Mucosa of rectum (tissue), 2 donors: Measurements from ENCODE around the gene PIP5K1B.

ENCODE experiments used
- H3K27ac ChIP-seq, 2 donors: one replicate each; pipeline ENCODE4 v1.7.0; 2013; ENCODE audit warnings: inconsistent platforms in 2 of 2, low read depth in 2 of 2, low read length in 2 of 2
- H3K27me3 ChIP-seq, 2 donors: one replicate each; pipeline ENCODE4 v1.7.0; 2013; ENCODE audit warnings: low read length in 2 of 2; ENCODE audit not compliant: control insufficient read depth in 2 of 2, insufficient read depth in 2 of 2
- H3K36me3 ChIP-seq, 2 donors: one replicate each; pipeline ENCODE4 v1.7.0; 2013; ENCODE audit warnings: low read length in 2 of 2; ENCODE audit not compliant: control insufficient read depth in 2 of 2, insufficient read depth in 2 of 2
- H3K4me1 ChIP-seq, 2 donors: one replicate each; pipeline ENCODE4 v1.7.0; 2013; ENCODE audit warnings: low read length in 2 of 2, mild to moderate bottlenecking in 1 of 2; ENCODE audit not compliant: control insufficient read depth in 2 of 2, insufficient read depth in 2 of 2
- H3K4me3 ChIP-seq, 2 donors: one replicate each; pipeline ENCODE4 v1.7.0; 2013; ENCODE audit warnings: low read length in 2 of 2
- H3K9ac ChIP-seq, 2 donors: one replicate each; pipeline ENCODE4 v1.7.0; 2013; ENCODE audit warnings: low read length in 2 of 2, low read depth in 1 of 2, mild to moderate bottlenecking in 1 of 2
- H3K9me3 ChIP-seq, 2 donors: one replicate each; pipeline ENCODE4 v1.7.0; 2013; ENCODE audit warnings: low read length in 2 of 2; ENCODE audit not compliant: control insufficient read depth in 2 of 2
- donor health status: healthy.
- donor health status: Normal muscosa, but diverticular disease.

PIP5K1B gene

DNA sequence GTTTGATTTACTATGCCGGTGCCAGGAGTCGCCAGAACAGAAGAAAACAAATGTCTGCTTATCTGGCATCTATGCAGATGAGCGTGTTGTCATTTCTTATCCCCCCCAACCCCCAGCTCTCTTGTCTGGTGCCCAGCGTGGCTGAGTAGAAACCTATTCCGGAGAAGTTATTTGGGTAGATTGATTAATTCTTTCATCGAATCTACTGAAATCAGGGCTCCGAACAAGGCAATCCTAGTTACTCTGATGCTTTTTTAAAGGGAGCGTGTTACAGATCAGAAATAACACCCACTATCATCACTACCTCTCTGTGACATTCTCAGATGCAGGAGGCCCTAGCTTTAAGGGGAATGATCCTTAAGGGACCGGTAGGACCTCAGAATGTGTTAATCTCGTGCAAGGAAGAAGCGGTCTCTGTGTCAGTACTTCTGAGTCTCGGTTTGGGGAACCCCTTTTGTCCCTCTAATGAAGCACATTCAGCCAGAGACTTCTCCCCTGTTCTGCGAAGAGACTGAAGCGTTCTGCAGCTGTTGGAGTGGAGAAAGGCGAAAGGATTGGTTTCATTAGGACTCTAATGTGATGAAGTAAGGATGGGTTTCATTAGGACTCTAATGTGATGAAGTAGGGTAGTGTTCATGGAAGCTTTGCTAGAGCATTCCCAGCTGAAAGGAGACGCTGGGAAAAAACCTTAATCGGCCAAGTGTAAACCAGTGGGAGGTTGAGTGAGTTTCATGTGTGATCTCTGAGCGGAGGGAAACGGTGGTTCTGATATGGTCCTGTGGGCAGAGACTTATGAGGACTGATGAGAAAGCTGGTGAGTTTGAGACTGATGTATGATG lies 1.5 kb downstream of the PIP5K1B start:
- Histone ChIP-seq H3K9me3 (no peaks in the 10 kb centered on the region), H3K36me3 (no peaks in the 10 kb centered on the region), H3K9ac (peak overlapping the region; percentile 90 to 91), H3K4me3 (peak overlapping the region; percentile 85 to 96), H3K4me1 (peaks cover 7 to 22% of the 10 kb centered on the region in 2 donors), H3K27me3 (peaks cover 0 to 3% of the 10 kb centered on the region in 2 donors), H3K27ac (peak overlapping the region; percentile 87 to 93)

DNA sequence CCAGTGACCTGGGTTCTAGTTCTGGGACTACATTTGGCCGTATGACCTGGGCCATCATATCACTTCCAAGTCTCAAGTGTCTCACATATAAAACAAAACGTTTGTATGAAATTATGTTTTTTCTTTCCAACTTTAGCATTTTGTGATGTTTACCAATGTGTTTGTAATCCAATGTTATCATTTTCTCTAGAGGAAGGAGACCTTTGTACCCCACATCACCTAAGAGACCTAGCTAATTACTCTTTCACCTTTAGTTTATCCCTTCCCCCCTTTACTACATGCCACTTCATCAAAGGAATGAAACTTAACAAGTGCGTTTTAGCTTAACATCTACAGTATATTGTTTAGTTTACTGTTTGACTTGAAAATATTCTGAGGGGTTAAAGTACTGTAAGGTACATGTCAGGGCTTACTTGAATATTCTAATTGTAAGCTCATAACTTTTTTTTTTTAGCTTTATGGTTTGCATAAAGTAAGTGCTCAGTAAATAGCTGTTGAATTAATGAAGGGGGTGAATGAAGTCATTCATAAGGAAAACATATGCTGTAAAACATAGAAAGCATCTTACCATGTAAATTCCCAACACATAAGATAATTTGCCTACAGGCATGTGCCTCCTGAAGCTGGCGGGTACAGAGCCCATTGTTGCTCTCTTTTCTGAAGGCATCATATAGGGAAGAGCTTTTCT lies 2.9 kb downstream of the PIP5K1B start:
- H3K27me3 ChIP-seq = no peaks in the 10 kb centered on the region
- H3K4me1 ChIP-seq = peaks cover 7 to 22% of the 10 kb centered on the region in 2 donors
- peak overlapping the region; percentile 87 to 93 for H3K27ac ChIP-seq
- no peaks in the 10 kb centered on the region for H3K9me3 ChIP-seq
- H3K9ac ChIP-seq = peak overlapping the region in 1 of 2 donors; percentile 91
- H3K36me3 ChIP-seq = peaks cover 0 to 3% of the 10 kb centered on the region in 2 donors
- H3K4me3 ChIP-seq = peak overlapping the region; percentile 85 to 96

DNA sequence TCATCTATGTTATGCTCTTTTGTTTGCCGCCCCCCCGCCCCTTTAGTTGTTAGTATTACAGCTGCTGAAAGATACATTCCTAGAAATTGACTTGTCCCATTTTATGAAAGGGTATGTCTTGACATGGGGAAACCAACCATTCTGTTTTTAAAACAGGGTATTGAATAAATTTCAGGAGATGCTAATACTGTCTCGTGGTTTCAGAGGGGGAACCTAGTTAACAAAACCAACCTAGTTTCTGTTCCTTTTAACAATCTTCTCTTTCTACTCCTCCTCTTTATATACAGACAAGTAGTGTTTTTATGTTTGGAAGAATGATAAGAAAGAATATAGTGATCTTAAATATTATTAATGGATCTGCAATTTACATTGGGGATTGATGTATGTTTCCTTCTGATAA lies 3.5 kb downstream of the PIP5K1B start:
- no peaks in the 10 kb centered on the region for H3K27me3 ChIP-seq
- peak overlapping the region in 1 of 2 donors; percentile 96 for H3K4me3 ChIP-seq
- H3K36me3 ChIP-seq = peaks cover 0 to 3% of the 10 kb centered on the region in 2 donors
- no peaks in the 10 kb centered on the region for H3K9me3 ChIP-seq
- H3K27ac ChIP-seq = peak overlapping the region in 1 of 2 donors; percentile 87
- peaks cover 7 to 22% of the 10 kb centered on the region in 2 donors for H3K4me1 ChIP-seq
- no peak overlapping the region for H3K9ac ChIP-seq

DNA sequence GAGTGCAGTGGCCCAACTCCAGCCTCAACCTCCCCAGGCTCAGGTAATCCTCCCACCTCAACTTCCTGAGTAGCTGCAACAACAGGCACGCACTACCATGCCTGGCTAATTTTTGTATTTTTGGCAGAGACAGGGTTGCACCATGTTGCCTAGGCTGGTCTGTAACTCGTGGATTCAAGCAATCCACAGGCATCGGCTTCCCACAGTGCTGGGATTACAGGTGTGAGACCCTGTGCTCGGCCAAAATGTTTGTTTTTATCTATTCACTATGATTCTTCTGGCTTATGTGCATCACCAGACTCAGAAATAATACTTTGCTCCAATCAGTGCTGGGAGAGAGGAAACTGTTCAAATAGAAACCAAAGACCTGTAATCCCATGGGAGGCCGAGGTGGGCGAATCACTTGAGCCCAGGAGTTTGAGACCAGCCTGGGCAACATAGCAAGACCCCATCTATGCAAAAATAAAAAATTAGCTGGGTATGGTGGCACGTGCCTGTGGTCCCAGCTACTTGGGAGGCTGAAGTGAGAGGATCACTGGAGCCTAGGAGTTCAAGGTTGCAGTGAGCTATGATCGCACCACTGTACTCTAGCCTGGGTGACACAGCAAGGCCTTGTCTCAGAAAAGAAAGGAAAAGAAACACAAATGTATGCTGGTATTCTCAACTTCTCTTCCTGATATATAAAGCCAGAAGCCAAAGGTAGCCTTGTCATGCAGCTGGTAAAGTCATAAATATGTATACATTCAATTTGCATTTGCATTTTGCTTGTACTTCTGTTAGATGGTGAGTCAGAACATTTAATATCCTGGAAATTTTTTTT lies 4.5 kb downstream of the PIP5K1B start:
- Histone ChIP-seq H3K9me3 (no peaks in the 10 kb centered on the region), H3K27me3 (no peaks in the 10 kb centered on the region), H3K4me3 (peak overlapping the region in 1 of 2 donors; percentile 44), H3K9ac (no peak overlapping the region), H3K27ac (peak overlapping the region; percentile 17 to 48), H3K4me1 (peaks cover 3 to 17% of the 10 kb centered on the region in 2 donors), H3K36me3 (peaks cover 0 to 3% of the 10 kb centered on the region in 2 donors)

DNA sequence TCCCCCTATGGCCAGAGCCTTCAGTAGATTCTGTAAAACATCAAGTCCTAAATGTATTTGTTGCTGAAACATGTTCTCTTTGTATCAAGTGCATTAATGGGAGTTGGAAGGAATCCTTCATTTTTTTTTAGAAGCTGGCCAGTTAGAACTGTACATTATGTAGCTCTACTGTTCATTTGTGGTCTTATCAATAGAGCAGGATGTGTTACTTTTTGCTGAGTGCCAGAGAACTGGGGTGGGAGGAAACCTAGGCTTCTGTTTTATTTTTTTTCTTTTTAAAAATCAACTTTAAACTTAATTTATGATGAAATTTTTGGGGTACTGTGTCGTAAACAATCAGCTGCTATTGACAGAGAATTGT lies 5.1 kb downstream of the PIP5K1B start:
- Histone ChIP-seq H3K27me3 (no peaks in the 10 kb centered on the region), H3K9me3 (no peaks in the 10 kb centered on the region), H3K27ac (peak overlapping the region in 1 of 2 donors; percentile 4), H3K36me3 (peaks cover 0 to 3% of the 10 kb centered on the region in 2 donors), H3K9ac (no peak overlapping the region), H3K4me1 (peaks cover 0 to 16% of the 10 kb centered on the region in 2 donors), H3K4me3 (no peak overlapping the region)

DNA sequence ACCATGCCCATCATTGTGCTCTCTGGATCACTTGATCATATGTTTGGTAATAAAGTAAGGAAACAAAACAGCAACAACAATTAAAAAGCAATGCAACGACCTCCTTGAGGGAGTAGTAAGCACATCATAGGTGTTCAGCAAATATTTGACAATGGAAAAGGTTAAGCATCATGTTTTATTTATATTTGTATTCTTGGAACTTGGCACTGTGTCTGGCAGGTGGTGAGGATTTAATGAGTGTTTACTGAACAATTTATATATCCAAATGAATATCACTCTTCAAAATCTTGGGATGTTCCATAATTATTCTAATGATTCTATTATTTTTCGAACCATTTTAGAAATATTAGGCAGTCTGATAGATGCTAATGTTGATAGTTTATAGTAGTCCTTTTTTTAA lies 6.2 kb downstream of the PIP5K1B start:
- Histone ChIP-seq H3K36me3 (peaks cover 3% of the 10 kb centered on the region in 2 donors), H3K4me3 (no peak overlapping the region), H3K4me1 (peaks cover 0 to 16% of the 10 kb centered on the region in 2 donors), H3K27ac (no peak overlapping the region), H3K27me3 (no peaks in the 10 kb centered on the region), H3K9ac (no peak overlapping the region), H3K9me3 (no peaks in the 10 kb centered on the region)

DNA sequence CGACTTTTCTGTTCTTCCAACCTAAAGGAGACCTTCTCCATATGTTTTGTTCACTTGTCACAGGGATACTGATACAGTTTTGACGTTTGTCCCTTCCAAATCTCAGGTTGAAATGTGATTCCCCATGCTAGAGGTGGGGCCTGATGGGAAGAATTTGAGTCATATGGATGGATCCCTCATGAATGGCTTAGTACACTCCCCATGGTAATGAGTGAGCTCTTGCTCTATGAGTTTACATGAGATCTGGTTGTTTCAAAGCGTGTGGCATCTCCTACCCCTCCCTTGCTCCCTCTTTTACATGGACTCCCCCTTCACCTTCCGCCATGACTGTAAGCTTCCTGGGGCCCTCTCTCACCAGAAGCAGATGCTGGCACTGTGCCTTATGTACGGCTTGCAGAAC lies 6.9 kb downstream of the PIP5K1B start:
- H3K4me3 ChIP-seq = no peak overlapping the region
- no peak overlapping the region for H3K27ac ChIP-seq
- no peaks in the 10 kb centered on the region for H3K9me3 ChIP-seq
- no peak overlapping the region for H3K9ac ChIP-seq
- H3K4me1 ChIP-seq = peaks cover 0 to 16% of the 10 kb centered on the region in 2 donors
- H3K27me3 ChIP-seq = no peaks in the 10 kb centered on the region
- H3K36me3 ChIP-seq = peaks cover 3% of the 10 kb centered on the region in 2 donors

DNA sequence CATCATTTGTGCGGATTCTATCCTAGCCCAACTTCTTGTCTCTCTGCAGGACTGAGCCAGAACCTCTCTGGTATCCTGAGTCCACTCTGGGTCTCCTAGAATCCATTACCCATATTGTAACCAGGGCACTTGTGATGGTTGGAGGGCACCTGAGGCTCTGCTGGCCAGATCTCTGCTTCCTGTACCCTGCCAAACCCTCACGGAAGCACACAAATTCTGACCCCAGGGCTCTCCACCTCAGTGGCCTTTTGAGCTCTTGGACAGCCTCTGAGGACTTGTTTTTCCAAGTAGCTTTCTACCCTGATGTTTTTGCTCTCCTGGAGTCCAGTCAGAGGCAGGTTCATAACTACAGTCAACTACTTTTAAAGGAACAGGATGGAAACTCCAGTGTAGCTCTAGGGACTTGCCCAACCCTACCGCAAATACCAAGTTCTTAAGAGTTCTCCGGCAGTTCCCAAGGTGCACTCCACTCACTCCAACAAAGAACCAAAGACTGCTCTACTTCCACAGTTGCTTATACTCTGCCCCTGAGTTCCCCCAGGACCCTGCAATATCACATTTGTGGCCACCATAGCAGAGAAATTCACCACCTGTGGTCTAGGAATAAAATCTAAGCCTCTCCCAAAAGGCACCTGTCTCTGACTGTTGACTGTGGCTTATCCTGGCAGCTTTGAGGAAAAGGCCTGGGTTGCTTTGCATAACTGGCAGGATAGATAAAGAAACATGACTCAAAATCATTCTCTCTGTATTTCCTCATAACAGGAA lies 9.6 kb downstream of the PIP5K1B start:
- Histone ChIP-seq H3K36me3 (peaks cover 3% of the 10 kb centered on the region in 2 donors), H3K9ac (no peak overlapping the region), H3K4me1 (peaks cover 0 to 24% of the 10 kb centered on the region in 2 donors), H3K9me3 (no peaks in the 10 kb centered on the region), H3K27ac (peak overlapping the region in 1 of 2 donors; percentile 14), H3K4me3 (no peak overlapping the region), H3K27me3 (no peaks in the 10 kb centered on the region)

DNA sequence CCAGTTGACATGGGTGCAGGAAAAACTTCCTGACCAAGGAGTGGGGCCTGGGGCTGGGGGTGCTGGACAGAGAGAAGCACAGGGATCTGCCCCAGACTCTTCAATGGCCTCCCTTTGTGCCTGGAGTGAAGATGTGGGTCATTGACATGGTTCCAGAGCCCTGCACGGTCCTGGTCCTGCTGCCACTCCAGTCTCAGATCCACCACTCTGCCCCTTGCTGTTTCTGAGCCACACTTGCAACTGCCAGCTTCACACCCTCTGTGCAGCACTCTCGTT lies 10.1 kb downstream of the PIP5K1B start:
- H3K4me1 ChIP-seq = peaks cover 1 to 30% of the 10 kb centered on the region in 2 donors
- H3K9me3 ChIP-seq = no peaks in the 10 kb centered on the region
- no peaks in the 10 kb centered on the region for H3K27me3 ChIP-seq
- H3K9ac ChIP-seq = no peak overlapping the region
- no peak overlapping the region for H3K4me3 ChIP-seq
- peaks cover 3% of the 10 kb centered on the region in 2 donors for H3K36me3 ChIP-seq
- peak overlapping the region in 1 of 2 donors; percentile 14 for H3K27ac ChIP-seq
